HCT116 (cell line): Measurements from ENCODE around the gene WWOX. TPM values are rescaled to one million over a fixed set of nuclear protein-coding genes. Genes with fewer than 3 reads are reported as not detected.

Experiments used
- ATAC-seq: fragments of 200-7000 bp; cut with Tn5 transposase; 2 replicates; pipeline ENCODE4 v1.9.1; 2020; ENCODE audit warnings: mild to moderate bottlenecking, moderate library complexity
- BruUV-seq: library from RNA; stranded (reverse); fragments of 400-500 nt; replicated peaks from 2 replicates; lab custom pipeline; 2021; lab: Mats Ljungman, UMichigan
- CTCF ChIA-PET: fragments of 300-600 bp; sonication (Branson Sonifier 250); formaldehyde crosslinking; loops from one replicate; lab custom pipeline; 2021; ENCODE audit warnings: antibody characterized with exemption; lab: Charles Lee
- POLR2A ChIA-PET: fragments of 300-600, 350-600 bp; sonication (Branson Sonifier 250); formaldehyde crosslinking; loops from one replicate; lab custom pipeline; 2021; ENCODE audit warnings: antibody characterized with exemption; lab: Charles Lee
- RAD21 ChIA-PET, 2 experiments: fragments of 300-600 bp; sonication (Branson Sonifier 250); formaldehyde crosslinking; loops; one replicate each; lab custom pipeline; 2023; ENCODE audit warnings: low total read pairs in 2 of 2; ENCODE audit not compliant: uncharacterized antibody in 2 of 2, unreplicated experiment in 2 of 2, low non-redundant PET in 1 of 2; lab: Charles Lee
- DNase-seq: peaks from one replicate; pipeline ENCODE4 v3.0.0-alpha.2; 2010; ENCODE audit warnings: low read depth, low spot score
- H2AFZ ChIP-seq: fragments of 200-600 bp; shearing (Covaris generic), sonication (generic); 2 replicates; pipeline ENCODE4 v1.6.1; 2017; ENCODE audit warnings: low read depth, mixed run types, mixed read lengths, antibody characterized with exemption, low read length; ENCODE audit not compliant: poor library complexity, severe bottlenecking
- H3K27ac ChIP-seq: 2 replicates; pipeline ENCODE4 v1.5.1; 2012; ENCODE audit warnings: low read depth, low read length
- H3K27me3 ChIP-seq: fragments of 200-600 bp; sonication (generic); 2 replicates; pipeline ENCODE4 v1.6.1; 2016; ENCODE audit warnings: mixed run types, low read length, mixed read lengths; ENCODE audit not compliant: insufficient read depth
- H3K36me3 ChIP-seq, 2 experiments: fragments of 200-500 bp in 1 of 2; fragments of 200-600 bp in 1 of 2; sonication (Bioruptor generic) in 1 of 2; sonication (generic) in 1 of 2; 2 replicates each; pipeline versions ENCODE4 v1.5.1 to v1.6.1; 2014 to 2016; ENCODE audit warnings: low read length in 2 of 2, inconsistent platforms in 1 of 2, mixed read lengths in 1 of 2, mixed run types in 1 of 2; ENCODE audit not compliant: insufficient read depth in 2 of 2, control insufficient read depth in 1 of 2
- H3K4me1 ChIP-seq, 2 experiments: fragments of 200-600 bp in 1 of 2; sonication (generic) in 1 of 2; 2 replicates each; pipeline versions ENCODE4 v1.5.1 to v1.6.1; 2012 to 2017; ENCODE audit warnings: low read length in 2 of 2, inconsistent platforms in 1 of 2, mild to moderate bottlenecking in 1 of 2, mixed read lengths in 1 of 2, mixed run types in 1 of 2, moderate library complexity in 1 of 2; ENCODE audit not compliant: insufficient read depth in 2 of 2, control insufficient read depth in 1 of 2
- H3K4me2 ChIP-seq: fragments of 200-600 bp; sonication (generic); 2 replicates; pipeline ENCODE4 v1.6.1; 2017; ENCODE audit warnings: mixed run types, low read length, mixed read lengths
- H3K4me3 ChIP-seq, 2 experiments: fragments of 200-600 bp in 1 of 2; sonication (generic) in 1 of 2; replicated peaks in 1 of 2; 2 replicates each; pipeline ENCODE4 v1.5.1; 2011 to 2016; ENCODE audit warnings: low read length in 2 of 2, control low read depth in 1 of 2, low read depth in 1 of 2, mild to moderate bottlenecking in 1 of 2, mixed read lengths in 1 of 2, mixed run types in 1 of 2
- H3K79me2 ChIP-seq: fragments of 200-600 bp; sonication (generic); 2 replicates; pipeline ENCODE4 v1.6.1; 2017; ENCODE audit warnings: mild to moderate bottlenecking, mixed run types, low read length, moderate library complexity, mixed read lengths; ENCODE audit not compliant: insufficient read depth
- H3K9ac ChIP-seq: fragments of 200-600 bp; sonication (generic); 2 replicates; pipeline ENCODE4 v1.6.1; 2016; ENCODE audit warnings: low read length, mixed read lengths
- H3K9me2 ChIP-seq: fragments of 200-600 bp; sonication (generic), shearing (Covaris generic); 2 replicates; pipeline ENCODE4 v1.6.1; 2017; ENCODE audit warnings: mixed run types, mild to moderate bottlenecking, moderate library complexity; ENCODE audit not compliant: insufficient read depth
- H3K9me3 ChIP-seq, 2 experiments: fragments of 200-500 bp in 1 of 2; fragments of 200-600 bp in 1 of 2; sonication (Bioruptor generic) in 1 of 2; sonication (generic) in 1 of 2; 2 replicates each; pipeline ENCODE4 v1.6.1; 2014 to 2017; ENCODE audit warnings: low read length in 2 of 2, mixed read lengths in 2 of 2, inconsistent platforms in 1 of 2, low read depth in 1 of 2, mild to moderate bottlenecking in 1 of 2, mixed run types in 1 of 2, moderate library complexity in 1 of 2; ENCODE audit not compliant: control insufficient read depth in 1 of 2, insufficient read depth in 1 of 2
- H4K20me1 ChIP-seq: fragments of 200-600 bp; sonication (generic), shearing (Covaris generic); 2 replicates; pipeline ENCODE4 v1.6.1; 2017; ENCODE audit warnings: mixed run types, mild to moderate bottlenecking, moderate library complexity; ENCODE audit not compliant: insufficient read depth
- CTCF ChIP-seq, 3 experiments: fragments of 200-600 bp in 1 of 3; sonication (generic) in 1 of 3; IDR thresholded peaks in 2 of 3; conservative IDR thresholded peaks in 1 of 3; 2 replicates each; pipeline ENCODE4 v1.5.1; 2012 to 2017; ENCODE audit warnings: low read depth in 2 of 3, low read length in 2 of 3, antibody characterized with exemption in 1 of 3, borderline replicate concordance in 1 of 3, control low read depth in 1 of 3, mild to moderate bottlenecking in 1 of 3, mixed read lengths in 1 of 3, mixed run types in 1 of 3, moderate library complexity in 1 of 3; ENCODE audit not compliant: insufficient read depth in 1 of 3
- EGR1 ChIP-seq: IDR thresholded peaks from 2 replicates; pipeline ENCODE4 v1.6.1; 2012; ENCODE audit warnings: low read depth
- JUND ChIP-seq: IDR thresholded peaks from 2 replicates; pipeline ENCODE4 v1.6.1; 2012
- POLR2AphosphoS5 ChIP-seq: IDR thresholded peaks from 2 replicates; pipeline ENCODE4 v1.6.1; 2011; ENCODE audit warnings: mild to moderate bottlenecking, low read depth, low read length, moderate library complexity
- REST ChIP-seq: IDR thresholded peaks from 2 replicates; pipeline ENCODE4 v1.6.1; 2012; ENCODE audit warnings: low read depth
- intact Hi-C: fragments of 100-400 bp; cut with micrococcal nuclease; formaldehyde crosslinking; loops from 2 replicates; pipeline ENCODE4 v1.10.0; 2022
- total RNA-seq: library from RNA; stranded (reverse); gene quantifications from one replicate; pipeline ENCODE4 v1.2.1, GENCODE V29; 2021; ENCODE audit not compliant: unreplicated experiment
- TF ChIP-seq, protein P1 (sequence below): IDR thresholded peaks from 2 replicates; pipeline ENCODE4 v1.6.1; 2012

The WWOX gene
- total RNA-seq, 1 experiment from 2014 or later = 13.7 TPM

DNA sequence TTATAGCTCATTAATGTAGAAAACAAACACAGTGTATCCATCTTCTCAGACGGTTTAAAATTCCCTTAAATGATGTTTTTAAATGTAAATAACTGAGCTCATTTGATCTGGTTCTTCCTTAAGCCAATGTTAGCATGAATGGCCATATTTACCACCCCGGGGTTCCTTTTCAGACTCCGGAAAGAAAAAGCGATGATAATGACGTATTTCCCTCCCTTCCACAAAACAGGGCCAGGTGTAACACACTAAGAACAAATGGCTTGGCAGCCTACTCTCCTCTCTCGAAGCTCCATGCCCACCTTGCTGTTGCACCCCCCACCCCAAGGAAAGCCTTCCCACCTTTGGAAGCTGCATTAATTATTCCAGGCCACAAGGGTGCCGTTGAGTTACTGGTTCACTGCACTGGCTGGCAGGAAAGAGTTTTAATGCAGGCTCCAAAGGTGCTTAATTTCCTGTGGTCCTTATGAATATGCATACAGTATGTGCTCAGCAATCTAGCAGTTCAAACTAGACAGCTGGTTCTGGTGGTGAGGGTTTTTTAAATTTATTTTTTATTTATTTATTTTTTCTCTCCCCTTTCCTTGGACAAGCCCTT is 378.9 kb downstream of the WWOX start:
- ChIA-PET CTCF (no interaction called here), RAD21 (no interaction called here), POLR2A (no interaction called here)
- Histone ChIP-seq H4K20me1 (no peaks in the 10 kb centered on the region), H3K9me3 (no peaks in the 10 kb centered on the region), H2AFZ (no peak overlapping the region), H3K4me3 (no peak overlapping the region), H3K27me3 (no peaks in the 10 kb centered on the region), H3K36me3 (no peaks in the 10 kb centered on the region), H3K27ac (no peak overlapping the region), H3K79me2 (no peaks in the 10 kb centered on the region), H3K9me2 (no peaks in the 10 kb centered on the region), H3K4me2 (no peak overlapping the region), H3K4me1 (no peaks in the 10 kb centered on the region), H3K9ac (no peak overlapping the region)
- intact Hi-C loops = no loop called here
- no TSS peak for BruUV-seq
- DNase-seq = no peak
- ATAC-seq = no peak
- no peak for TF ChIP-seq JUND
- TF ChIP-seq, protein P1, sequence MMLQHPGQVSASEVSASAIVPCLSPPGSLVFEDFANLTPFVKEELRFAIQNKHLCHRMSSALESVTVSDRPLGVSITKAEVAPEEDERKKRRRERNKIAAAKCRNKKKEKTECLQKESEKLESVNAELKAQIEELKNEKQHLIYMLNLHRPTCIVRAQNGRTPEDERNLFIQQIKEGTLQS = no peak
- TF ChIP-seq POLR2AphosphoS5 = no peak
- TF ChIP-seq EGR1 = no peak
- peak in 2 of 3 experiments; percentile 12 to 18; a peak in 1 of 6 replicates for TF ChIP-seq CTCF (IDR thresholded peaks at IDR 0.05 in 2 of 3, conservative IDR thresholded peaks at IDR 0.05 in 1 of 3; ENCODE audit: borderline replicate concordance in 1 of 3, insufficient read depth in 1 of 3, low read depth in 2 of 3, low read length in 2 of 3)
- TF ChIP-seq REST = no peak
